ENCODE measurements around the gene GNG11. TPM values are rescaled to one million over a fixed set of nuclear protein-coding genes. Genes with fewer than 3 reads are reported as not detected.

The GNG11 gene
- total and polyA plus RNA-seq, 2 experiments from 2014 or later = 1.6 to 6.3 TPM

- Mint-ChIP-seq H3K9me3 (no peaks in the 10 kb centered on the region; the same call in 2 of the 3 replicates), H3K4me1 (no peaks in the 10 kb centered on the region; the same call in 2 of the 3 replicates), H3K27me3 (ENCODE audit: insufficient read depth, low read depth, poor library complexity) (no peaks in the 10 kb centered on the region), H3K36me3 (ENCODE audit: low read depth) (no peaks in the 10 kb centered on the region), H3K4me3 (no peak overlapping the region), H3K27ac (no peak overlapping the region)
- Histone ChIP-seq H3K4me2 (no peak overlapping the region), H3K9me2 (ENCODE audit: insufficient read depth) (no peaks in the 10 kb centered on the region; the same call in 1 of the 2 replicates), H2AFZ (no peak overlapping the region), H4K20me1 (replicated peaks; ENCODE audit: insufficient read depth) (no peaks in the 10 kb centered on the region), H3K27me3 (ENCODE audit: insufficient read depth) (no peaks in the 10 kb centered on the region), H3K4me1 (ENCODE audit: insufficient read depth) (no peaks in the 10 kb centered on the region), H3K79me2 (replicated peaks; ENCODE audit: insufficient read depth) (no peaks in the 10 kb centered on the region), H3K27ac (ENCODE audit: low read depth) (no peak overlapping the region), H3K36me3 (ENCODE audit: insufficient read depth) (no peaks in the 10 kb centered on the region), H3F3A (replicated peaks; ENCODE audit: low read depth) (no peaks in the 10 kb centered on the region), H3K4me3 (no peak overlapping the region)
- TF ChIP-seq CTCF (conservative IDR thresholded peaks at IDR 0.05; ENCODE audit: low read depth in 2 of 2) (no peak), ETS1 (IDR thresholded peaks at IDR 0.05) (no peak), JUNB (IDR thresholded peaks at IDR 0.05; ENCODE audit: unreplicated experiment) (no peak), EZH2 (IDR thresholded peaks at IDR 0.05; ENCODE audit: low read depth, unreplicated experiment) (no peak), EZH2phosphoT487 (IDR thresholded peaks at IDR 0.05; ENCODE audit: unreplicated experiment) (no peak), REST (IDR thresholded peaks at IDR 0.05; ENCODE audit: unreplicated experiment) (no peak), POLR2AphosphoS5 (IDR thresholded peaks at IDR 0.05; ENCODE audit: low read depth) (no peak), ZNF114 (CRISPR knock-in tag; IDR thresholded peaks at IDR 0.05) (no peak), ZNF462 (CRISPR knock-in tag; IDR thresholded peaks at IDR 0.05) (no peak), NANOG (IDR thresholded peaks at IDR 0.05; ENCODE audit: borderline replicate concordance) (no peak), STAT1 (IDR thresholded peaks at IDR 0.05; ENCODE audit: unreplicated experiment) (no peak), ZNF331 (CRISPR knock-in tag; IDR thresholded peaks at IDR 0.05; ENCODE audit: low read depth) (no peak), CREB1 (CRISPR knock-in tag; IDR thresholded peaks at IDR 0.05; ENCODE audit: low read depth) (no peak)
- no peak for ATAC-seq
- DNase-seq (ENCODE audit: low spot score) = no peak
Observed at GRCh38 chr7:93933156-93933555, 11.6 kb downstream of the GNG11 start.

Measured in GM23338 (cell line).